AG04449 (cell line): Measurements from ENCODE around the gene CRYBG1.

Experiments used
- CTCF ChIA-PET: fragments of 350-600 bp; formaldehyde crosslinking; extraction: SDS; loops from one replicate; lab custom pipeline; 2021; ENCODE audit warnings: antibody characterized with exemption; lab: Yijun Ruan, JAX
- POLR2A ChIA-PET: fragments of 400-600, 350-600 bp; formaldehyde crosslinking; extraction: SDS; loops from one replicate; lab custom pipeline; 2020; ENCODE audit warnings: antibody characterized with exemption, inconsistent platforms; lab: Yijun Ruan, JAX
- DNase-seq: peaks from one replicate; pipeline ENCODE4 v3.0.0-alpha.2; 2010; ENCODE audit warnings: low read depth, low spot score
- H3K4me3 ChIP-seq: 2 replicates; pipeline ENCODE4 v1.5.1; 2011; ENCODE audit warnings: low read depth, mild to moderate bottlenecking, control low read depth, low read length
- TF ChIP-seq, protein P1 (sequence below): IDR thresholded peaks from one replicate; pipeline ENCODE4 v1.5.1; 2011; ENCODE audit warnings: mild to moderate bottlenecking, moderate library complexity, low read length, control low read depth, inconsistent platforms; ENCODE audit not compliant: insufficient read depth; ENCODE audit errors: missing control alignments

The CRYBG1 gene

GRCh38 chr6:106612671-106613416 lies 252.3 kb downstream of the CRYBG1 start:
- TF ChIP-seq, protein P1, sequence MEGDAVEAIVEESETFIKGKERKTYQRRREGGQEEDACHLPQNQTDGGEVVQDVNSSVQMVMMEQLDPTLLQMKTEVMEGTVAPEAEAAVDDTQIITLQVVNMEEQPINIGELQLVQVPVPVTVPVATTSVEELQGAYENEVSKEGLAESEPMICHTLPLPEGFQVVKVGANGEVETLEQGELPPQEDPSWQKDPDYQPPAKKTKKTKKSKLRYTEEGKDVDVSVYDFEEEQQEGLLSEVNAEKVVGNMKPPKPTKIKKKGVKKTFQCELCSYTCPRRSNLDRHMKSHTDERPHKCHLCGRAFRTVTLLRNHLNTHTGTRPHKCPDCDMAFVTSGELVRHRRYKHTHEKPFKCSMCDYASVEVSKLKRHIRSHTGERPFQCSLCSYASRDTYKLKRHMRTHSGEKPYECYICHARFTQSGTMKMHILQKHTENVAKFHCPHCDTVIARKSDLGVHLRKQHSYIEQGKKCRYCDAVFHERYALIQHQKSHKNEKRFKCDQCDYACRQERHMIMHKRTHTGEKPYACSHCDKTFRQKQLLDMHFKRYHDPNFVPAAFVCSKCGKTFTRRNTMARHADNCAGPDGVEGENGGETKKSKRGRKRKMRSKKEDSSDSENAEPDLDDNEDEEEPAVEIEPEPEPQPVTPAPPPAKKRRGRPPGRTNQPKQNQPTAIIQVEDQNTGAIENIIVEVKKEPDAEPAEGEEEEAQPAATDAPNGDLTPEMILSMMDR = no peak
- ChIA-PET POLR2A (no interaction called here), CTCF (no interaction called here)
- H3K4me3 ChIP-seq = no peak overlapping the region
- DNase-seq = no peak

DNA sequence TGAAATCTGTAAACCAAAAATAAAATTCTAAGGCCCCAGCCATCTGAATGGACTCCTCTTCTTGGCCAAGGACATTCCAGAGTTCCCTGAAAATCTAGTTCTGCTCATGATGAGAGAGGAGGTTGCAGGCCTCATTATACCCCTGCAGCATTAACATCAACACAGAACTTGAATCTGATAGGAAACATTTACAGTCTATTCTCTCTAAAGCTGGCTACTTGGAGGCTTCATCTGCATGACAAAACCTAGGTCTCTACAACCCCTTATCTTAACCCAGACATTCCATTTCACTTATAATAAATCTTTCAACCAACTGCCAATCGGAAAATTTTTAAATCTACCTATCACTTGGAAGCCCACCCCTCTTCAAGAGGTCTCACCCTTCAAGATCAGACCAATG lies 253.1 kb downstream of the CRYBG1 start:
- no peak for DNase-seq
- ChIA-PET POLR2A (no interaction called here), CTCF (interaction anchor here (0.9 to 1.3 kb wide), 2 partner anchors 366 to 384 kb away, joined by 3 to 6 read pairs; no protein-coding TSS in a partner anchor)
- TF ChIP-seq, protein P1 = no peak
- H3K4me3 ChIP-seq = no peak overlapping the region

DNA sequence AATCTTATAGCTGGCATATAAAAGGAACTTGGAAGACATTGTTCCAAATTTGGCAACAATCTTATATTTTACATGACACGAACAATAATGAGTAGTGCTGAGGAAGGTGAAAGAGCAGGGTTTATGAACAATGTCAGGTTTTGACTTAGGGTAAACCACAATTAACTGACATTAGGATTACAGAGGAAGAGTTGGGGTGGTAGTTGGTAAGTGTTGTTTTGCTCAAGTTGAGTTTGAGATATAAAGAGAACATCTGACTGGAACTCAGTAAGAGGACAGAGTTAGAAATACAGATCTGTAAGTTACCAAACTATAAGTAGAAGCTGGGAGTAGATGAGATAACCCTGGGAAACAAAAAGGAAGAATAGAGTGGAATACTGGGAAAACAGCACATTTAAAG lies 253.6 kb downstream of the CRYBG1 start:
- no peak overlapping the region for H3K4me3 ChIP-seq
- ChIA-PET CTCF (interaction anchor here (0.9 to 1.3 kb wide), 2 partner anchors 365 to 383 kb away, joined by 3 to 6 read pairs; no protein-coding TSS in a partner anchor), POLR2A (no interaction called here)
- TF ChIP-seq, protein P1 = no peak
- no peak for DNase-seq

DNA sequence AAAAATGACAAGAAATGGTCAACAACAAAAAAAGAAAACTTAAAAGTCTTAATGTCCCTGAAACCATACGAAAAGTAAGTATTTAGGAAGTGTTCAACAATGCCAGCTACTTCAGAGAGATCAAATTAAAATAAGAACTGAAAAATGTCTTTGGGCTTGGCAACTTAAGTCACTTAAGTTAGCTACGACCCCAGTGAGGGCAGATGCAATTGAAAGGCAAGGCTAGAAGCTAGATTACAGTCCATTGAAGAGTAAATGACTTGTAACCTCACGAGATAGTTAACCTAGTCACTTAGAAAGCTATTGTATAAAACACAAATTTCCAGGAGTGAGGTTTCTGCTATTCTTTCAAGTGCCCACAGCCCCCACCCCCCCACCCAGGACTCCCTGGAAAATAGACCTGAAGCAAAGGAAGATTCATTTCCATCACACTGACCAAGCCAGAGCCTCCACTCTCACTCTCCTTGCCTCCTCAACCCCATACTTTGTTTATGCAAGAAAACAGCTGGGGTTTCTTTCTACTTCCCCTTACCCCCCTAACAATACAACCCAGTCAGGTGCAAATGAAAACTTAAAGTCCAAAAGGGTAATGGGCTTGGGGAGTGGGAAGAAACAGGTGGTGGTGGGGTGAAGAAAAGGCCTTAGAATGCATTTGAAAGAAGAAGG lies 254.2 kb downstream of the CRYBG1 start:
- DNase-seq = no peak
- TF ChIP-seq, protein P1 = no peak
- ChIA-PET CTCF (interaction anchor here (0.9 to 1.3 kb wide), 2 partner anchors 365 to 383 kb away, joined by 3 to 6 read pairs; no protein-coding TSS in a partner anchor), POLR2A (no interaction called here)
- H3K4me3 ChIP-seq = no peak overlapping the region

DNA sequence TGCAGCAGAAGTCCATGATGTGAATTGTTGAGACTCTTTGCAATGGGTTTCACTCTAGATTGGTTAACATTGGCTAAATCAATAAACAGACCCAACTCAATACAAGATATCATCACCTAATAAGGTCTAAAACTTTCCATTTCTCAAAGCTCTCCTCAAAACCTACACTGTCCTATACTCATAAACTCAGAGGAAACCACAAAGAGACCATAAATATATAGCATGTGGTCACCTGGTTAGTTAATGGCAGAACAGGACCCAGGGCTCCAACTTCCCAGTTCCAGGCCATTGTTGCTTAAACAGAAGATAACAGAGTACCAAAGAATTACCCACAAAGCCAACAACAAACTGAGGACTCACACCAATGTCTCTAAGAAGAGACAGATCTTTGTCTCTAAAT lies 256.8 kb downstream of the CRYBG1 start:
- TF ChIP-seq, protein P1 = no peak
- no peak for DNase-seq
- no peak overlapping the region for H3K4me3 ChIP-seq
- POLR2A ChIA-PET = no interaction called here
- CTCF ChIA-PET = interaction anchor here (0.6 to 5.9 kb wide), 3 partner anchors 8 to 11 kb away, joined by 3 to 37 read pairs (median 3); no protein-coding TSS in a partner anchor

GRCh38 chr6:106617857-106618256 lies 257.3 kb downstream of the CRYBG1 start:
- CTCF ChIA-PET = interaction anchor here (1.3 to 5.9 kb wide), 3 partner anchors 8 to 380 kb away, joined by 3 to 37 read pairs (median 4); no protein-coding TSS in a partner anchor
- no peak overlapping the region for H3K4me3 ChIP-seq
- POLR2A ChIA-PET = no interaction called here

More at GRCh38 chr6:106617857-106618256, 257.3 kb downstream of the CRYBG1 start:
- DNase-seq = no peak
- TF ChIP-seq, protein P1 = no peak
